Common myeloid progenitor, CD34-positive (primary cell): ENCODE data around the gene GRID1.

Experiments
- CTCF ChIA-PET: fragments of 350-600 bp; sonication (Branson Sonifier 250); formaldehyde crosslinking; loops from one replicate; lab custom pipeline; 2021; ENCODE audit warnings: antibody characterized with exemption; lab: Charles Lee
- POLR2A ChIA-PET: fragments of 350-600 bp; sonication (Branson Sonifier 250); formaldehyde crosslinking; loops from one replicate; lab custom pipeline; 2021; ENCODE audit warnings: antibody characterized with exemption; lab: Charles Lee
- DNase-seq, 3 donors: peaks; one replicate each; pipeline versions ENCODE4 v3.0.0 to v3.0.0-alpha.2; 2013
- H3K27ac ChIP-seq, 2 experiments: 1 replicate in 1 of 2; 2 replicates in 1 of 2; pipeline ENCODE4 v1.7.0; 2013; ENCODE audit warnings: inconsistent platforms in 2 of 2, low read length in 2 of 2, mild to moderate bottlenecking in 2 of 2, low read depth in 1 of 2, moderate library complexity in 1 of 2; ENCODE audit not compliant: severe bottlenecking in 2 of 2, insufficient read depth in 1 of 2, poor library complexity in 1 of 2
- H3K27me3 ChIP-seq, 5 experiments: replicated peaks in 2 of 5; 1 replicate in 3 of 5; 2 replicates in 2 of 5; pipeline versions ENCODE4 v1.6.1 to v1.7.0; 2013; ENCODE audit warnings: low read length in 4 of 5, mild to moderate bottlenecking in 2 of 5, moderate library complexity in 2 of 5, inconsistent platforms in 1 of 5; ENCODE audit not compliant: insufficient read depth in 5 of 5, control insufficient read depth in 4 of 5
- H3K36me3 ChIP-seq, 4 experiments: 1 replicate in 2 of 4; 2 replicates in 2 of 4; pipeline versions ENCODE4 v1.6.1 to v1.7.0; 2013; ENCODE audit warnings: low read length in 3 of 4, control low read depth in 1 of 4, mild to moderate bottlenecking in 1 of 4; ENCODE audit not compliant: control insufficient read depth in 4 of 4, insufficient read depth in 4 of 4
- H3K4me1 ChIP-seq, 4 experiments: 1 replicate in 3 of 4; 2 replicates in 1 of 4; pipeline versions ENCODE4 v1.6.1 to v1.7.1; 2013; ENCODE audit warnings: low read length in 3 of 4, mild to moderate bottlenecking in 3 of 4, control low read depth in 1 of 4, inconsistent platforms in 1 of 4, moderate library complexity in 1 of 4; ENCODE audit not compliant: control insufficient read depth in 4 of 4, insufficient read depth in 4 of 4; ENCODE audit errors: control extremely low read depth in 1 of 4
- H3K4me3 ChIP-seq, 7 experiments: 1 replicate in 4 of 7; 2 replicates in 3 of 7; pipeline versions ENCODE4 v1.5.1 to v1.7.0; 2013; ENCODE audit warnings: mild to moderate bottlenecking in 7 of 7, low read length in 6 of 7, moderate library complexity in 6 of 7, inconsistent platforms in 2 of 7, low read depth in 2 of 7, control low read depth in 1 of 7; ENCODE audit not compliant: insufficient read depth in 4 of 7, control insufficient read depth in 1 of 7; ENCODE audit errors: extremely low read depth in 1 of 7
- H3K9me3 ChIP-seq, 5 experiments: 1 replicate in 4 of 5; 2 replicates in 1 of 5; pipeline versions ENCODE4 v1.6.1 to v1.7.1; 2013; ENCODE audit warnings: low read length in 4 of 5, mild to moderate bottlenecking in 2 of 5, inconsistent platforms in 1 of 5, low read depth in 1 of 5, moderate library complexity in 1 of 5; ENCODE audit not compliant: control insufficient read depth in 4 of 5, insufficient read depth in 2 of 5; ENCODE audit errors: control extremely low read depth in 1 of 5
- WGBS: methylation state at CpG from one replicate; pipeline ENCODE4 v1.1.5; 2013; ENCODE audit not compliant: insufficient coverage; 5-methylcytosine and 5-hydroxymethylcytosine counted together

Gene GRID1

DNA sequence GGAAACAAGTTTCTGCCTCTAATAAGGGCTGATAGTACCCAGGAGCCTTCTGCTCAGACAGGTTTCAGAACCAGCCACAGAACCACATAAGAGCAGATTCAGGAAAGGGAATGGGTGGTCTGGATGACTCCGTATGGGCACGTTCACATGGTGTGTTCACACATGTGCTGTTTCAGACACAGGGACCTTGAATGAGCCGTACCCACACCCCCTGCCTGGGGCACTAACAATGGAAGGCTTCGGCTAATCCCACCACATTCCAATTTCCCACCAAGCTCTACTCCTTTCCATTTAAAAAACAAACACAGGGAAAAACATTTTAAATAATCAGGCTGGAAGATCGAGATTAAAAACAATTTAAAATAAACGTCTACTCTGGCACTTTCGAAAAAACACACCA is 217.3 kb downstream of the GRID1 start:
- ChIA-PET POLR2A (no interaction called here), CTCF (no interaction called here)
- Histone ChIP-seq H3K27me3 (peaks cover 0 to 4% (median 0%) of the 10 kb centered on the region in 5 experiments), H3K27ac (no peak overlapping the region), H3K4me1 (no peaks in the 10 kb centered on the region), H3K9me3 (no peaks in the 10 kb centered on the region), H3K4me3 (no peak overlapping the region), H3K36me3 (no peaks in the 10 kb centered on the region)
- WGBS: 60% methylated on average over 3 of the region's 7 CpGs
- no peak for DNase-seq

DNA sequence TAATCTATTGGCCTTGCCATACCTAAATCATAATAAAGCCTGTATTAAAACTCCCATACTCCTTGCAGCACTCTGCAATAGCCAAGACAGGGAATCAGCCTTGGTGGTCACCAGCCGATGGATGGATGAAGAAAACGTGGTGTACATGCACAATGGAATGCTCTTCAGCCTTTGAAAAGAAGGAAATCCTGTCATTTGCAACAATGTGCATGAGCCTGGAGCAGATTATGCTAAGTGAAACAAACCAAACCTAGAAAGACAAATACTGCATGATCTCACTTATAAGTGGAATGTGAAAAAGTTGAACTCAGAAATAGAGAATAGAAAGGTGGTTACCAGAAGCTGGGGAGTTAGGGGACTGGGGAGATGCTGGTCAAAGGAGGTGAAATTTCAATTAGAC is 218.5 kb downstream of the GRID1 start:
- H3K36me3 ChIP-seq: no peaks in the 10 kb centered on the region
- H3K9me3 ChIP-seq: no peaks in the 10 kb centered on the region
- ChIA-PET POLR2A (no interaction called here), CTCF (no interaction called here)
- DNase-seq: no peak
- H3K4me3 ChIP-seq: no peak overlapping the region
- H3K27me3 ChIP-seq: peaks cover 0 to 5% (median 0%) of the 10 kb centered on the region in 5 experiments
- H3K27ac ChIP-seq: no peak overlapping the region
- H3K4me1 ChIP-seq: no peaks in the 10 kb centered on the region
- 88% methylated on average over 2 of the region's 2 CpGs for WGBS

DNA sequence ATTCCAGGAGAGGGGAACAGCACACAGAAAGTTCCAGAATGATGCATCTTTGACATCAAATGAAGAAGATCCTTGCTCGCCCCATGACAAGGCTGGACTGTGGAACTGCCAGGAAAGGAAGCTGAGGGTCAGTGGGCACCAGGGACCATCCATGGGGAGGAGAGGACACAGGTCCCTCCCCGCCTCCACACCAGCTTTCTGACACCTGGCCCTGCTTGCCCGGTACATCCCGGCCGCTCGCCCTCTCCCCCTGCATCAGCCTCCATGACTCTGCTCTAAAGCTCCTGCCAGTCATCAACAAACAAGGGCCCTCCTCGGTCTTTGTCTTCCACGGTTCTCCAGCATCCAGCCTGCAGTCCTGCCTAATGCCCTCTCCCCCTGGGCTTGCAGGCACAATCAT is 222.3 kb downstream of the GRID1 start:
- no peak overlapping the region for H3K4me3 ChIP-seq
- WGBS: 95% methylated on average over 8 of the region's 8 CpGs
- H3K9me3 ChIP-seq: no peaks in the 10 kb centered on the region
- no peak overlapping the region for H3K27ac ChIP-seq
- ChIA-PET CTCF (no interaction called here), POLR2A (interaction anchor here (0.8 kb wide), 1 partner anchor 447 kb away, joined by 3 read pairs; no protein-coding TSS in a partner anchor)
- H3K36me3 ChIP-seq: no peaks in the 10 kb centered on the region
- H3K4me1 ChIP-seq: no peaks in the 10 kb centered on the region
- DNase-seq: no peak
- peaks cover 0 to 5% (median 0%) of the 10 kb centered on the region in 5 experiments for H3K27me3 ChIP-seq

- Histone ChIP-seq H3K36me3 (no peaks in the 10 kb centered on the region), H3K27ac (no peak overlapping the region), H3K4me3 (no peak overlapping the region), H3K9me3 (no peaks in the 10 kb centered on the region), H3K27me3 (peaks cover 0 to 2% (median 0%) of the 10 kb centered on the region in 5 experiments), H3K4me1 (no peaks in the 10 kb centered on the region)
- 93% methylated on average over 2 of the region's 5 CpGs for WGBS
- ChIA-PET POLR2A (no interaction called here), CTCF (interaction anchor here (1.0 to 1.3 kb wide), 2 partner anchors 14 to 16 kb away, joined by 4 to 5 read pairs; no protein-coding TSS in a partner anchor)
- DNase-seq: no peak
These were observed 224.7 kb downstream of the GRID1 start for GRCh38 chr10:86141896-86142295.

DNA sequence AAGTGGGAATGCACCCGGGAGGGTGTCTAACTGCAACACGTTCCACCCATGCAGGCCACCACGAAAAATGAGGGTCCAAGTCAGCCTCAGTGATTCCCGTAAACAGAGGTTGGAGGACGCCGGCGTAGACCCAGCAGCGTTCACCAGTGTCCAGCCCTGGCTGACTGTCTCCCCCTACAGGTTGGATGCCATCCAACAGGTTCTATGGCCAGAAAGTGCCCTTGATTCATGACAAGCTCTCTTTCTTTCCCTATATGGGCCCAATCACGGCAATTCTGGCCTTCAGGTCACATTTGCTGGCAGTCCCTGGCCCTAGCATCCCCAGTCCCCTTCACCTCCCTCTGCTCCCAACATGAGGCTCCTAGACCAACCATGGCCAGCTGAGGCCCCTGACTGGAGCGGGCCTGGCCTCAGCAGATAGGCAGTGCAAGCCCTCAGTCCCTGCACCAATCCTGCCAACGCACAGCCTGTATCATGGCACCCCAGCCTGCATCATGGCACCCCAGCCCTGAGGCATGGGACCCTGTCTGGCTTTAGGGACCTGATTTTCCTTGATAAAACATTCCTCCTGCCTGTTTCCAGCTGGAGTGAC is 227.4 kb downstream of the GRID1 start:
- ChIA-PET POLR2A (no interaction called here), CTCF (interaction anchor here (1.1 kb wide), 1 partner anchor 17 kb away, joined by 4 read pairs; no protein-coding TSS in a partner anchor)
- 82% methylated on average over 8 of the region's 11 CpGs for WGBS
- H3K9me3 ChIP-seq: no peaks in the 10 kb centered on the region
- peak; percentile 6 to 29 (median 18) for DNase-seq
- no peaks in the 10 kb centered on the region for H3K36me3 ChIP-seq
- peaks cover 0 to 2% (median 0%) of the 10 kb centered on the region in 5 experiments for H3K27me3 ChIP-seq
- no peak overlapping the region for H3K27ac ChIP-seq
- H3K4me3 ChIP-seq: no peak overlapping the region
- no peaks in the 10 kb centered on the region for H3K4me1 ChIP-seq

DNA sequence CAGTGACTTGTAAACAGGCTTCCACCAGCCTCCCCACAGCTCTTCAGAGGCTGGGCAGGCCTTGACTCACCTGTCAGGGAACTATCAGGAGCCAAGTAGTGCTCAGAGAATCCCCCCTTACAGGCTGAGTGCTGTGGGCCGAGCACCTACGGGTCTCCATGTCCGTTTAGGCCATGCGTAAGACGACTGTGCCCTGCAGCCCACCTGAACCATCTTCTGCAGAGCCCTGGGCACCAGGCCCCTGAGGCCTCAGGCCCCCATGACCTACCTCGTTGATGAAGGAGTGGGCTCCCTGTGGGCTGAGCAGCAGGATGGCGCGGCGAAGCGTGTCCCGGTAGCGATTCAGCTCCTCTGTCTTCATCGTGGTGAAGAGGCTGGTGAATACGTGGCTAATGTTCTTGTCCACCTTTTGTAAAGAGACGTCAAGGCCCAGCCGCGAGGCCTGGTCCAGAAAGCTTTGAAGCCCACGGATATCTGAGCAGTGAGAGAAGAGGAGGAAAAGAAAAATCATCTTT is 228.0 kb downstream of the GRID1 start:
- CTCF ChIA-PET: interaction anchor here (1.7 kb wide), 1 partner anchor 11 kb away, joined by 7 read pairs; no protein-coding TSS in a partner anchor
- POLR2A ChIA-PET: no interaction called here
- H3K27me3 ChIP-seq: peaks cover 0 to 2% (median 0%) of the 10 kb centered on the region in 5 experiments
- no peak for DNase-seq
- H3K4me3 ChIP-seq: no peak overlapping the region
- H3K27ac ChIP-seq: no peak overlapping the region
- WGBS: 98% methylated on average over 18 of the region's 18 CpGs
- H3K9me3 ChIP-seq: no peaks in the 10 kb centered on the region
- no peaks in the 10 kb centered on the region for H3K4me1 ChIP-seq
- no peaks in the 10 kb centered on the region for H3K36me3 ChIP-seq

- Histone ChIP-seq H3K27ac (no peak overlapping the region), H3K4me1 (no peaks in the 10 kb centered on the region), H3K36me3 (no peaks in the 10 kb centered on the region), H3K9me3 (no peaks in the 10 kb centered on the region), H3K4me3 (no peak overlapping the region), H3K27me3 (peaks cover 0 to 1% (median 0%) of the 10 kb centered on the region in 5 experiments)
- no peak for DNase-seq
- CTCF ChIA-PET: interaction anchor here (1.7 kb wide), 1 partner anchor 10 kb away, joined by 7 read pairs; no protein-coding TSS in a partner anchor
- WGBS: 97% methylated on average over 6 of the region's 7 CpGs
- POLR2A ChIA-PET: no interaction called here
These were observed 229.0 kb downstream of the GRID1 start for GRCh38 chr10:86137561-86137960.
